Measurements from ENCODE around the gene L3MBTL3. TPM values are rescaled to one million over a fixed set of nuclear protein-coding genes. Genes with fewer than 3 reads are reported as not detected.

The L3MBTL3 gene
- total and polyA plus RNA-seq, 10 of the 15 experiments (the other 5 are each of a cell fraction or from before 2014, with no cell fraction given) = 0.71 to 9.4 (median 6.2) TPM

GRCh38 chr6:130138909-130139242 lies 120.5 kb downstream of the L3MBTL3 start:
- H3K27ac ChIP-seq (ENCODE audit: control insufficient read depth, insufficient read depth) = no peak overlapping the region
- ChIA-PET POLR2A (no interaction called here), SMC1A (ENCODE audit: uncharacterized antibody, unreplicated experiment) (interaction anchor here (0.6 to 1.8 kb wide), 6 partner anchors 10 to 119 kb away, joined by 3 to 5 read pairs (median 4); no protein-coding TSS in a partner anchor), CTCF (interaction anchor here (1.4 kb wide), 1 partner anchor 85 kb away, joined by 4 read pairs; no protein-coding TSS in a partner anchor), RAD21 (ENCODE audit: unreplicated experiment) (interaction anchor here (0.8 kb wide), 1 partner anchor 24 kb away, joined by 3 read pairs; no protein-coding TSS in a partner anchor)
- no peak for DNase-seq (ENCODE audit: low read depth, low spot score)
- no peaks in the 10 kb centered on the region for H3K36me3 ChIP-seq (ENCODE audit: control insufficient read depth in 2 of 2, insufficient read depth in 2 of 2, low read length in 1 of 2)
- ATAC-seq = peak; percentile 36
- H3K4me3 ChIP-seq = no peak overlapping the region
- intact Hi-C loops (cut with micrococcal nuclease; ENCODE audit: unreplicated experiment) = no loop called here
- H2AFZ ChIP-seq (ENCODE audit: control insufficient read depth, low read depth, low read length) = no peak overlapping the region
- H3K4me1 ChIP-seq (ENCODE audit: control insufficient read depth, insufficient read depth, low read length) = peaks cover 11% of the 10 kb centered on the region; the same call in 1 of the 2 replicates
- no peak for FAIRE-seq
- no TSS peak for BruUV-seq (replicated peaks)
- no peaks in the 10 kb centered on the region; the same call in 2 of the 3 replicates for H3K9me3 ChIP-seq (replicated peaks; ENCODE audit: control insufficient read depth, insufficient read depth, low read length)
- WGBS (ENCODE audit: insufficient coverage, insufficient replicate concordance, low lambda C conversion rate, missing lambda C conversion rate) = 56% methylated on average over 3 of the region's 3 CpGs
- no peaks in the 10 kb centered on the region for H4K20me1 ChIP-seq (ENCODE audit: control insufficient read depth, insufficient read depth)
- H3K4me2 ChIP-seq (ENCODE audit: control insufficient read depth, insufficient read depth) = 0 out of 2 replicates have a peak overlapping the region, but pooled peaks have one; percentile 12
- in situ Hi-C loops (cut with MboI) = no loop called here
- H3K27me3 ChIP-seq (replicated peaks in 1 of 2; ENCODE audit: control insufficient read depth in 2 of 2, insufficient read depth in 2 of 2, low read length in 1 of 2) = no peaks in the 10 kb centered on the region
- no peak overlapping the region for H3K9ac ChIP-seq (ENCODE audit: control insufficient read depth, insufficient read depth, low read length)
- H3K79me2 ChIP-seq (ENCODE audit: control insufficient read depth, insufficient read depth, low read length) = no peaks in the 10 kb centered on the region
- TF ChIP-seq NBN (IDR thresholded peaks at IDR 0.05) (no peak), POU2F2 (IDR thresholded peaks at IDR 0.05; ENCODE audit: borderline replicate concordance, low read depth, low read length) (no peak), IRF5 (IDR thresholded peaks at IDR 0.05; ENCODE audit: borderline replicate concordance) (no peak), IKZF2 (IDR thresholded peaks at IDR 0.05) (0 out of 4 replicates have a peak, but pooled peaks of 1 of the 2 experiments have one; percentile 0), CEBPB (IDR thresholded peaks at IDR 0.05; ENCODE audit: borderline replicate concordance in 1 of 2, low read depth in 2 of 2, low read length in 2 of 2) (no peak)

GRCh38 chr6:130140084-130140483 lies 121.7 kb downstream of the L3MBTL3 start:
- no peaks in the 10 kb centered on the region for H4K20me1 ChIP-seq (ENCODE audit: control insufficient read depth, insufficient read depth)
- WGBS (ENCODE audit: insufficient coverage, insufficient replicate concordance, low lambda C conversion rate, missing lambda C conversion rate) = 97% methylated on average over 2 of the region's 2 CpGs
- H3K9me3 ChIP-seq (replicated peaks; ENCODE audit: control insufficient read depth, insufficient read depth, low read length) = no peaks in the 10 kb centered on the region; the same call in 2 of the 3 replicates
- ATAC-seq (no peak), FAIRE-seq (no peak), DNase-seq (ENCODE audit: low read depth, low spot score) (no peak)
- H3K4me1 ChIP-seq (ENCODE audit: control insufficient read depth, insufficient read depth, low read length) = peaks cover 11% of the 10 kb centered on the region; the same call in 1 of the 2 replicates
- no peak overlapping the region for H3K27ac ChIP-seq (ENCODE audit: control insufficient read depth, insufficient read depth)
- no peaks in the 10 kb centered on the region for H3K36me3 ChIP-seq (ENCODE audit: control insufficient read depth in 2 of 2, insufficient read depth in 2 of 2, low read length in 1 of 2)
- in situ Hi-C loops (cut with MboI) = no loop called here
- no peaks in the 10 kb centered on the region for H3K27me3 ChIP-seq (replicated peaks in 1 of 2; ENCODE audit: control insufficient read depth in 2 of 2, insufficient read depth in 2 of 2, low read length in 1 of 2)
- ChIA-PET POLR2A (interaction anchor here (0.7 kb wide), 1 partner anchor 24 kb away, joined by 5 read pairs; no protein-coding TSS in a partner anchor), SMC1A (ENCODE audit: uncharacterized antibody, unreplicated experiment) (interaction anchor here (0.6 to 1.8 kb wide), 8 partner anchors 9 to 731 kb away, joined by 3 to 5 read pairs (median 4); no protein-coding TSS in a partner anchor), RAD21 (ENCODE audit: unreplicated experiment) (no interaction called here), CTCF (interaction anchor here (0.6 to 1.4 kb wide), 3 partner anchors 20 to 83 kb away, joined by 3 to 4 read pairs (median 3); no protein-coding TSS in a partner anchor)
- H3K9ac ChIP-seq (ENCODE audit: control insufficient read depth, insufficient read depth, low read length) = no peak overlapping the region
- no peak overlapping the region for H2AFZ ChIP-seq (ENCODE audit: control insufficient read depth, low read depth, low read length)
- no peak overlapping the region for H3K4me3 ChIP-seq
- intact Hi-C loops (cut with micrococcal nuclease; ENCODE audit: unreplicated experiment) = no loop called here
- no peaks in the 10 kb centered on the region for H3K79me2 ChIP-seq (ENCODE audit: control insufficient read depth, insufficient read depth, low read length)
- TF ChIP-seq MAX (IDR thresholded peaks at IDR 0.05; ENCODE audit: low read depth, low read length) (no peak), E2F4 (IDR thresholded peaks at IDR 0.05; ENCODE audit: low read depth, low read length) (no peak), FOXK2 (IDR thresholded peaks at IDR 0.05) (no peak), ATF3 (IDR thresholded peaks at IDR 0.05; ENCODE audit: borderline replicate concordance, extremely low read depth, low read depth, low read length) (no peak), IRF3 (IDR thresholded peaks at IDR 0.05) (no peak)
- BruUV-seq (replicated peaks) = no TSS peak
- no peak overlapping the region for H3K4me2 ChIP-seq (ENCODE audit: control insufficient read depth, insufficient read depth)
